C1 segment of cervical spinal cord (tissue), 14 donors: Measurements from ENCODE around the gene NQO2.
"Not testable (repeated sequence)": the region's sequence is repeated elsewhere in the genome, so short reads cannot be mapped to it uniquely, and the experiment has no call there.

Source experiments
- DNase-seq, 14 donors: peaks; one replicate each; lab custom pipeline; 2025; lab: John Stamatoyannopoulos, UW

The NQO2 gene

GRCh38 chr6:3013901-3014674 lies 14.4 kb downstream of the NQO2 start:
- DNase-seq = no peak

DNA sequence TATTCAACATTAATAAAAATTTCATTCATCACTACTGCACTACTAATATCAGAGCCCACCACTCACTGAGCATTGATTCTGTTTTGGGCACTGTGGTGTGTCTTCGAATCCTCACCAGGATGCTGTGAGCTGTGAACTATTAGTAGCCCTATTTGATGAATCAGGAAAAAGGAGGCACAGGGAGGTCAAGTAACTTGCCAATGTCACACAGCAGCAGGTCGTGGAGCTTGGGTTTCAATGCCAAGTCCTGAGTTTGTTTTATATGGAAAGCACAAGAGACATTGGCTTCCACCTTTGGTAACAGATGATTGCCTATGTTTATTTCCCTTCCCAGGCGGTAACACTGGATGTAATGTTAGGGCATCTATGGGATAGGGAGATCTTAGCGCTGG lies 15.0 kb downstream of the NQO2 start:
- DNase-seq = no peak

GRCh38 chr6:3015144-3015543 lies 15.4 kb downstream of the NQO2 start:
- no peak for DNase-seq

- no peak for DNase-seq
Measured at GRCh38 chr6:3016473-3017280, 17.0 kb downstream of the NQO2 start.

GRCh38 chr6:3017304-3017703 lies 17.6 kb downstream of the NQO2 start:
- DNase-seq = no peak

DNA sequence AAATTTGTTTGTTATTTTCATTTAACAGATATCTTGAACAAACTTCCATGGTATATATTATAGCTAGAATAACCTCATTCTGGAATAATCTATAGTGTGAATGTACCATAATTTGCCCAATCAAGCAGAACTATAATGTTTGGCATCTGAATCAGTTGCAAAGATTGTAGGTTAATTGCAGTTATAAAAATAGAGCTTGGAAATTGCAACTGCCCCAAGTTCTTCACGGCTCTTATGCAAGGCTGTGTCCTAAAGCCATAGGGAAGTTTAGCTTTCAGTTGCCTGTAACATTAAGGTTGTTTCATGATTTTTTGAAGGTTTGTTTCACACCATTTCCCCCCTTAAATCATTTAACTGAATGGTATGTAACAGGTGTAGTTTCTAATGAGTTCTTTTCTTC lies 19.4 kb downstream of the NQO2 start:
- DNase-seq = no peak

- DNase-seq = no peak
Measured at GRCh38 chr6:3019749-3020320, 20.1 kb downstream of the NQO2 start.

GRCh38 chr6:3020976-3021598 lies 21.4 kb downstream of the NQO2 start:
- DNase-seq = not testable (repeated sequence)

GRCh38 chr6:3022765-3023662 lies 23.3 kb downstream of the NQO2 start:
- no peak for DNase-seq

GRCh38 chr6:3023663-3024483 lies 24.2 kb downstream of the NQO2 start:
- peak in 10 of 14 donors; percentile 11 to 66 (median 49) for DNase-seq

DNA sequence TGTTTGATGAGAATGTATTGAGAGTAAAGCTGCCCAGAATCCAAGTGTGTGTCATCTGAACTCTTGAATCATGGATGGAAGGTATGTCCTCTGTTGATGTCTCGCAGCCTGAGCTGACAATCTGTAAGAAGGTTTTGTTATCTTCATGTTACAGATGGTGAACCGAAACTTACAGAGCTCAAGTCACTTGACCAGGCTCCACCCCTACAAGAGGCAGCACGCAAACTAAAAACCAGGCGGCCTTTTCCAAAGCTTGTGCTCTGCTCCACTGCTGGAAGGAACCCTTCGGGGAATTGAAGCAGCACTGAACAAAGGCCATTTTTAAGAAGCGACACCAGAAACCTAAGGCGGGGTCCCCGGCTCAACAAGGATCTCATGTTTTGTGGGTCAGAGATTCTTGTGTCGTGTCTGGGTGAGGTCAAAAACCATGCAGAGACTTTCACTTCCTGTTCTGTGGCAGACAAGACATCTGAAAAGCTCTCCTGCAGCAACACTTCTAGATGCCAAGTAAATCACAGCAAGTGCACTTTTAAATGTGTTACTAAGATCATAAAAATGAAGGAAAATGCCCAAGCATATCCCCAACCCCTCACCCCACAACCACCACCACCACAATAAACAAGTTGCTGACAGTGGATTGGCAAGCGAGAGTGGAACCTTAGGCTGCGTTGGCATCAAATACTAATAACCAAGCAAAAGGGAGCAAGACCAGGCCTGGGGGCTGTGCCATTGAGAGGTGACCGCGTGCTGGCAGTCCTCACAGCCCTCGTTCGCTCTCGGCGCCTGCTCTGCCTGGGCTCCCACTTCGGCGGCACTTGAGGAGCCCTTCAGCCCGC lies 27.3 kb downstream of the NQO2 start:
- peak in 6 of 14 donors; percentile 9 to 28 (median 16) for DNase-seq

DNA sequence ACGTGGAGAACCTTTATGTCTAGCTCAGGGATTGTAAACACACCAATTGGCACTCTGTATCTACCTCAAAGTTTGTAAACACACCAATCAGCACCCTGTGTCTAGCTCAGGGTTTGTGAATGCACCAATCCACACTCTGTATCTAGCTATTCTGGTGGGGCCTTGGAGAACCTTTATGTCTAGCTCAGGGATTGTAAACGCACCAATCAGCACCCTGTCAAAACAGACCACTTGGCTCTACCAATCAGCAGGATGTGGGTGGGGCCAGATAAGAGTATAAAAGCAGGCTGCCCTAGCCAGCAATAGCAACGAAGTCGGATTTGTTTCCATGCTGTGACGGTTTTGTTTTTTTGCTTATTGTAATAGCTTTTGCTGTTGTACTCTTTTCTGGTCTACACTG lies 28.5 kb downstream of the NQO2 start:
- not testable (repeated sequence) for DNase-seq

DNA sequence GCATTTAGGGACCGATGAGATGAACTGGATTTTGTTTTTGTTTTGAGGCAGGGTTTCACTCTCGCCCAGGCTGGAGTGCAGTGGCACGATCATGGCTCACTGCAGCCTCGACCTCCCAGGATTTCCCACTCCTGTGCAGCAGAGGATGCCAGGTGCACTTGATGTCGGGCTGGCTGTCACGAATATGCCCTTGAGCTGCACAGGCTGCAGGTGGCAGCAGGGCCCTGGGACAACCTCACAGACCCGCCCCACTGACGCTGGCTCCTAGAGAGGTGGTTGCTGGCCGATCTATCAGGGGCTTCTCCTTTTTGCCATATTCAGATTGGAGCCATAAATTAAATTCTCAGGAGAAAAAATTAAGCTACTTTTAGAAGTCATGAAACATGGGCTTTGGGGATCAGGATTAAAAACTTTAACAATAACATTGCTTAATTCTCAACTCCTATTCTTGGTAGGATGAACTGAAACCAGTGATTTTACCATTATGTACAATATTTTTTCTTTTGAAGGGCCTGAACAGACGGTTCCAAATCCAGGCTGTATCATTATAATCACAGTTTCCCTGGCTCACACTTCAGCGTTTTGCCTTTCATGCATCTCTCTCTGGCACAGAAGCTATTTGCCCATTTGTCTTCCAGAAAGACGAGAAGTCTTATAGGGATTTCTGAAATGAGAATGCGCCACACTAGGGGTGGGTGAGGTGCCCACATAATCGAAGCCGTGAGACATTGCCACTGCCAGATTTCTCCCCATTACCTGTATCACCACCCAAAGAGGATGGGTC lies 32.4 kb downstream of the NQO2 start:
- DNase-seq = no peak

GRCh38 chr6:3032986-3033385 lies 33.3 kb downstream of the NQO2 start:
- no peak for DNase-seq

- DNase-seq = no peak
Measured at GRCh38 chr6:3033652-3034051, 34.0 kb downstream of the NQO2 start.

DNA sequence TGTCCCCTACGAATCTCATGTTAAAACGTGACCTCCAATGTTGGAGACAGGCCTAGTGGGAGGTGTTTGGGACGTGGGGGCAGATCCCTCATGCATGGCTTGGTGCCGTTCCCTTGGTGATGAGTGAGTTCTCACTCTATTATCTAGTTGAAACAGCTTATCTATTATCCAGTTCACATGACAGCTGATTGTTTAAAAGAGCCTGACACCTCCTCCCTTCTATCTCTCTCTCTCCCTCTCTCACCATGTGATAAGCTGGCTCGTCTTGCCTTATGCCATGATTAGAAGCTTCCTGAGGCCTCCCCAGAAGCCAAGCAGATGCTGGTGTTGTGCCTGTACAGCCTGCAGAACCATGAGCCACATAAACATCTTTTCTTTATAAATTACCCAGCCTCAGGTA lies 35.7 kb downstream of the NQO2 start:
- no peak for DNase-seq

GRCh38 chr6:3036861-3037637 lies 37.4 kb downstream of the NQO2 start:
- no peak for DNase-seq
